ENCODE results near the gene PLXNA4.

The PLXNA4 gene

DNA sequence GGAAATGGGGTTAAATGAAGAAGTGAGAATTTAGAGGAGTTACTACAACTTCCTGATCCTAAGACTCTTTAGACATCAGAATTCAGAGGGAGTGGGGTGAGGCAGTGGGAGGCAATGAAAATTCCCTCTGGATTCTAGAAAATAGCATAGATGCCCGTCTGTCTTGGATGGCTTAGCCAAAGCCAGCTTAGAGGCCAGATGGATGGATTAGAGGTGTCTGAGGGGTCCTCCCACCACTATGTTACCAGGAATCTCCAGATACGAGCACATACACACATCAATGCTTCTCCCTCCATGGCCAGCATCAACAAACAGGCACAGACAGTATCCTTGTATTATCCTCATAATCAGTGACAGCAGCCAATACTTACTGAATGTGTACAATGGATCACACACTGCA lies 418.1 kb downstream of the PLXNA4 start:
- DNase-seq: no peak

DNA sequence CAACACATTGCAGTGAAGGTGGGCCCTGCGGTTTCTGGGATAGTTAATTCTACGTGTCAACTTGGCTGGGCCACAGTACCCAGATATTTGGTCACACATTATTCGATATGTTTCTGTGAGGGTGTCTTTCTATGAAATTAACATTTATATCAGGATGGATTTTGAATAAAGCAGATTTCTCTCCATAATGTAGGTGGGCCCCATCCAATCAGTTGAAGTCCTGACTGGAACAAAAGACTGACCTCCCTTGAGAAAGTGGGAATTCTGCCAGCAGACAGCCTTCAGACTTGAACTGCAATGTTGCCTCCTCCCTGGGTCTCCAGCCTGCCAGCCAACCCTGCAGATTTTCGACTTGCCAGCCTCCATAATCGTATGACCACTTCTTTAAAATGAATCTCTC lies 420.6 kb downstream of the PLXNA4 start:
- no peak for DNase-seq

- no peak for DNase-seq
Observed at GRCh38 chr7:132154695-132155471, 421.4 kb downstream of the PLXNA4 start.

- DNase-seq: no peak
Observed at GRCh38 chr7:132154248-132154647, 422.0 kb downstream of the PLXNA4 start.

DNA sequence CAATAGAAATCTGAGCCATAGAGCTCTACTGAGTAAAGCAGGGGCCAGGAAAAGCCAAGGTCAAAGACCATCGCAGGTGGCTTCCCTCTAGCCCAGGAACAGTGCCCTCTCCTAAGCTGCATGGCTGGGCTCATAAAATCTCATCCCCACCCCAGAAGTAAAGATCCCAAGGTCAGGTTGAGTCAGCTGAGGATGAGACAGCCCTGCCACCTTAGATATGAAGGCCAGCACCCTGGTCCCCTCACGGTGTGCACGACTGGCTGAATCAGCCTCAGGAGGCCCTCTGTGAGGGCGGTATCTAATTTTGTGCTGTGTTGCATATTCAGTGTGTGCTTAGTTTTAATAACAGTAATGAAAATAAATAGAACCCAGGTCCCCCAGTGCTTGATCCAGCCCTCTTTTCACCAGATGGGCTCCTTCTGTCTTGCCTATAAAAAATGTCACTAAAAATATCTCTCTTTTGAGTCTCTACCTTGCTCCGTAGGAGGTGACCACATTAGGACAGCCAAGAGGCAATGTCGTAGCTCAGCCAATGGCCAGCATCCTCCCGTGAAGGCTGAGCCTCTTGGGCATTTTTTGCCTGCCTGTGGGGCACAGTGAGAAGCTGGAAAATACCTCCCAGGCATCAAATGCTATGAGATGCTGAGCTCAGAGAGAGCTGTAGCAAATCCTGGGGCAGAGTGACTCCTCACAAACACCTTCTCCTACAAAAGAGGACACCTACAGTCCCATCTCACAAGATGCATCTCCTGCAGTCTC lies 424.0 kb downstream of the PLXNA4 start:
- DNase-seq: no peak

DNA sequence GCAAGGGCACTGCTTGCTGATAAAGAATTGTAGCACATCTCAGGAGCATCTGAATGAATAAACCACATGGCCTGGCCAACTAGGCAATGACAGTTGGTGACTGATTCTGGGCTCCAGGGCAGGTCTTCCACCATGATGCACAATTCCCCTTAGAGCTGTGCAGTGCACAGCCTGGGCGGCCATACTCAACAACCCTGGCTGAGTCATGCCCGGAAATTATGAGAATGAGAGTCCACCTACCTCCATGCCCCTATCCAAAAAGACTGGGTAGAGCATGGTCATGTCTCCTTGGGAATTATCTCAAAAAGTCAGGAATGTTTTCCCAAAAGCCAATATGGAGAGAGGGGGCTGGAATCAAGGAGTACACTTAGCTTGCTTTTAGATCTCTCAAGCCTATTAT lies 425.6 kb downstream of the PLXNA4 start:
- DNase-seq: no peak

DNA sequence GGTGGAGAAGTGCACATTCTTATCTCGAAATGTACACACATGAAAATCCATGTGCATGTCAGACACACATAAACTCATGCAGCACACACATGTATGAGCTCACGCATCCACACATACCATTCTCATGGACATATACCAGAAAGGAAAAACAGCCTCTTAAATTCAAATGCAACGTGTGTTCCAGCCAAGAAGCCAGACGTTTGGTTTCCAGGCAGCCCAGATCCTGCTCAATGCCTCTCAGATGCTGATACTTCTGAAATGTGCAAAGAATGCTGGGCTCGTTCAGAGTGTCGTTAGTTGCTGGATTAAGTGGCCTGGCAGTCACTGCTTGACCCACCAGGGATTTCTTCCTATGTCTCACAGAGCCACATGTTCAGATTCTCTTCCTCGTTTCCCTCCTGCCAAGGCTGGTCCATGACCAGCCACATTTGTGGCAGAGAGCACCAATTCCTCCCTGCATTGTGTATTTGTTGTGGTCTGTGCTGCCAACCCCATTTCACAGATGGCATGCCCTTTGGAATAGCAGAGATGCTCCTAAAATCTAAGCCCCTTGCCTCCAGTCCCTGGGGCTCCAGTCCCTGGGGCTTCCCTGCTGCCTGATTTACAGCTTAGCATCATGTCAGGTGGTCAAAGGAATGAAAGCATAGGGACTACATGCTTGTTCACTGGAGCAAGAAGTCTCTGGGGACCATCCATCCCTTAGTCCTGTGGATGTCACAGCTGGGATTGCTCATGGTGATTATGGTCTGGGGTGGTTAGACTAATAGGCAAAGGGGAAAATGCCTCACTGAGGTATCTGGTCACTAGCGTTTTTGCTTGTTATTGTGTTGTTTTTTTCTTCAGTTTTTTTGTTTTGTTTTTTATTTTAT lies 426.6 kb downstream of the PLXNA4 start:
- no peak for DNase-seq

GRCh38 chr7:132148876-132149275 lies 427.4 kb downstream of the PLXNA4 start:
- DNase-seq: no peak

DNA sequence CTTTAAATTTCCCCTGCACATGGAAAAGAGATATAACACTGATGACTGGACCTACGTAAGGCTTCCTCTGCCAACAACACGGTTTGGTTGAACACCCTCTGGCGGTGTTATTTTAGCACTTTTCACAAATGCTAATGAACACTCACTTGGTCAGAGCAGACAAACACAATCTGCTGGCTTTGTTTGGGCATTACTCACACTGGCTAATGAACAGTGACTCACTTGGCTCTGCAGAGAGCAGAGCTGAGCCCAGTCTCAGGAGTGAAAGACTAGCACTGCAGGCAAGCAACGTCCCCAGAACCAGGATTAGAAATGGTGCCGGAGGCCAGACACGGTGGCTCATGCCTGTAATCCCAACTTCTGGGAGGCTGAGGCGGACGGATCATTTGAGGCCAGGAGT lies 430.8 kb downstream of the PLXNA4 start:
- no peak for DNase-seq

DNA sequence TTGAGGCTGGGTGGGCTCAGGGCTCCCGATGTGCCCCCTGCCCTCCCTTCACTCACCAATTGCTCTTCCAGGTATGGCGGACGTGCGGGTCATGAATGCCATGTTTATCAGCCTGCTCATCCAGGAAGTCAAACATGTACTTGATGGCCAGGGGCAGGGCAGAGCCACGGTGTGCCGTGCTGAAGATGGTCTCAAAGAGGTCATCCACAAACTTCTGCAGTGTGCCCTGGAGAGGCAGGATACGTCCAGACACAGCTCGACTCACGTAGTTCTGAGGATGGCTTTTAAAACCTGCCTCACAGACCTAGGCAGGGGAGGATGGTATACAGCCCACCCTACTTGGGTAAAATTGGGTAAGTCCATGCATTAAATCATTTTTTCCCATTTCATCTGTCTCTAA lies 431.2 kb downstream of the PLXNA4 start:
- DNase-seq: no peak

DNA sequence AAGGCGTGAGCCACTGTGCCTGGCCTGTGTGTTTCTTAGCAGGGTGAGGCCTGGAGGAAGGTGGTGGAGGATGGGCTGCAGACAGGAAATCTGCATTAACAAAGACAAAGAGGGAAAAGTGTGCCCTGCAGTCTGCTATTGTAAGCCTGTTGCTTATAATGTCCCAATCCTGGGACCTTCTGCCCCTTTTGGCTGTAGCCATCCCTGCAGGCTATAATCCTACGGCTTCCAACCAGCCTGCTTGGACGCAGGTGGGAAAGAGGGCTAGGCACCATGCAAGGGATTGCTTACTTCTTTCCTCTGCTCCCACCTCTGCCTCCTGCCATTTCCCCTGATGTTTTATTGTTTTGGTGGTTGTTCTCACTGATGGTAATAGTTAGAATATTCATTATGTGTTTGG lies 434.3 kb downstream of the PLXNA4 start:
- no peak for DNase-seq

DNA sequence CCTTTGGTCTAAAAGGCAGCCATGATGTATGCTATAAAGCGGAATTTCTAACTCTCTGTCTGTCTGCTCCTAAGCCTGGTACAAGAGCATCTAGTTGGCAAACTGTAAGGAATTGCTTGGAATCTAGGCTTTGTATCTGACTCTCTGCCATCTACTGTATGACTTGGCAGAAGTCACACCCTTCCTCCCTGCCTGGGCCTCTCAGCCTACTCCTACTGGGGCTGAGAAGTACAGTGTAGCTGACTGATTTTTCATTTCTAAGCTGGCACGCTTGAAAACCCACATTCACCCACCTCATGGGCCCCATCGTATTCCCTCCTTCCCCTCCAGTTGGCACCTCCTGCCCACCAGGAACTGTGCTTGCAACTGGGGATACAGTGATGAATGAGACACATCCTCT lies 435.2 kb downstream of the PLXNA4 start:
- DNase-seq: no peak

DNA sequence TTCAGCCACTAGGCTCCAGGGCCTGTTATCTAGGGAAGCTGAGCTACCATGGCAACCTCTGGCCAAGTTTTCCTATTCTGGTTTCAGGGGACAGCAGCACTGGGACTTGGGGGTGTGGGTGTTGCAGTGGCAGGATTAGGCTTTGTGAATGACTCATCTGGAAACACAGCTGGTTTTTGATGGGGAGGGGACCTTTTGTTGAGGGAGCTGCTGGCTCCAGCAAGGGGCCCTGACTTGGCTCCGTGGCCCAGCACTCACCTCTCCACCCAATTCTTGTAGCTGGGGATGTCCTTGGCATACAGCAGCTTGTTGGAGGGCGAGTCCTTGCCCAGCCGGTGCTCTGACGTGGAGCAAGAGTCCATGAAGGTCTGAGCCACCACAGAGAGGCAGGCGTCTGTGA lies 435.9 kb downstream of the PLXNA4 start:
- no peak for DNase-seq

- no peak for DNase-seq
Observed at GRCh38 chr7:132138817-132139216, 437.5 kb downstream of the PLXNA4 start.

DNA sequence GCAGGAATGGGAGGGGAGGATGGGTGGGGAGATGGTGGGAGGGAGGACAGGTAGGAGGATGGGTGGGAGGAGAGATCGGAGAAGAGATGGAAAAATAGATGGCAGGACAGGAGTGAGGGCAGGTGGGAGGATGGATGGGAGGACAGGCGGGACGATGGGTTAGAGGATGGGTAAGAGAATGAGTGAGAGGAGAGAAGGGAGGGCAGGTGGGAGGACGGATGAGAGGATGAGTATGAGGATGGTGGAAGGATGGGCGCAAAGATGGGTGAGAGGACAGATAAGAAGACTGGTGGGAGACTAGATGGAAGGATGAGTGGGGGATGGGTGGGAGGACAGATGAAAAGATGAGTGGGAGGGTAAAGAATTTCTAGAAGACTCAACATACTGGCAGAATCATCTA lies 438.6 kb downstream of the PLXNA4 start:
- no peak for DNase-seq

- no peak for DNase-seq
Observed at GRCh38 chr7:132135746-132136385, 440.4 kb downstream of the PLXNA4 start.

GRCh38 chr7:132134814-132135445 lies 441.3 kb downstream of the PLXNA4 start:
- no peak for DNase-seq

- DNase-seq: no peak
Observed at GRCh38 chr7:132133501-132133900, 442.8 kb downstream of the PLXNA4 start.

- DNase-seq: no peak
Observed at GRCh38 chr7:132131196-132131595, 445.1 kb downstream of the PLXNA4 start.

DNA sequence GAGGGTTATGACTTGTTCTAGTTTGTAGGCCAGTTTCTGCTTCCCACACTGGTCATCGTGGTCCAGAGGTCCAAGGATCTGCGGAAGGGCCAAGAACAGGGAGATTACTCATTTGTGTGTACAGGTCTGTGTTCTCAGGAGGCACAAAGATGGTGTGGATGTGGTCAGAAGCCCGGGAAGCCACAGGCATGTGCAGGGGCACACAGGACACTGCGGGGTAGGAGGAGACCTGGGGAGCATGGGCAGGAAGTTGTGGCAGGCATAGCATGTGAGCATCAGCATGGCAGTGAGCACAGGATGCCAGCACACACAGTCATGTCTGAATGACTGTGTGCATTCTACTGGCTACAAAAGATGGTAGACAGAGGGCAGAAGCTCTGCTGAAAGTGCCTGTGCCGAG lies 445.8 kb downstream of the PLXNA4 start:
- peak in 1 of 5 donors; percentile 19 for DNase-seq

DNA sequence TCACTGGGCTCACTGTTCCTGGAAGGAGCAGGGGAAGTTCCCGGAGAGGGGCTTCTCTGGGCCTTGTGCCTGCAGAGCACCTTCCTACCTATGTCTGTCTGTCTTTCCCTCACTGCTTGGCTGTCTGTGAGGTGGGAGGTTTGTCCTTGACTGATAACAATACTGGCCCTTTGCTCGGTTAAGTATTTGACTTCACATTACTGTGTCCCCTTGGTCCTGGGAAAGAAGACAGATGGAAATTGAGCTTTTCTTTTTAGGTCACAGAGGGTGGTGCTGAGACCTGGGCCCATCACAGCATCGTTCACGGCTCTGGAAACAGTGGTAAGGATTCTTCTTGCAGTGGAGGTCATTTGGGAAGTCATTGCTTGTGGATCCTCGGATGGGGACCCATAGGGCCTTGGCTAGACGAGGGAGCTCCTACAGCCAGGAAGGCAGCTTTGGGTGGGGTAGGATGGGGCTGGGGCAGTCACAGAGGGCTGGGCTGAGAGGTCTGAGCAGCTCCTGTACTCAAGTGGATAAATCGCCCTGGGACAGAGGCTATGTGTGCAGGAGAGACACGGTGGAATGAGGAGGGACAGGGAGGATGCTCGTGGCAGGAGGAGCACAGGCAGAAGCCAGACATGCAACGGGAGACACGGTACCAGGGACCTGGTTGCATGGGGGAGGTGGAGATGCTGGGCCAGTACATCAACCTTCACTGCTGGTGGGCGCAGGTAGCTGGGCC lies 450.2 kb downstream of the PLXNA4 start:
- no peak for DNase-seq

GRCh38 chr7:132125096-132125495 lies 451.2 kb downstream of the PLXNA4 start:
- no peak for DNase-seq

All from T-helper 1 cell (primary cell).